NCI-H526 (cell line): ENCODE measurements around the gene H1-8.
"Not testable (repeated sequence)": the region's sequence is repeated elsewhere in the genome, so short reads cannot be mapped to it uniquely, and the experiment has no call there.

Experiments
- DNase-seq, 2 experiments: peaks; one replicate each; lab custom pipeline; 2025; lab: John Stamatoyannopoulos, UW

Gene H1-8

GRCh38 chr3:129543156-129543790 is at the start of gene H1-8:
H1-8 (plus strand) TSS chr3:129543175; CDS start chr3:129543219, 44 bp downstream.
- DNase-seq = no peak

GRCh38 chr3:129493206-129493605 is 49.8 kb upstream of the H1-8 start:
- DNase-seq = no peak

GRCh38 chr3:129494499-129494898 is 48.5 kb upstream of the H1-8 start:
- DNase-seq = not testable (repeated sequence)

- peak; percentile 74 to 79 for DNase-seq
Observed at GRCh38 chr3:129495006-129495639, 47.9 kb upstream of the H1-8 start.

GRCh38 chr3:129497876-129498275 is 45.1 kb upstream of the H1-8 start:
- DNase-seq = not testable (repeated sequence)

GRCh38 chr3:129498603-129499488 is 44.1 kb upstream of the H1-8 start:
- DNase-seq = not testable (repeated sequence)

- DNase-seq = not testable (repeated sequence)
Observed at GRCh38 chr3:129499604-129500333, 43.2 kb upstream of the H1-8 start.

- DNase-seq = no peak
Observed at GRCh38 chr3:129500334-129500658, 42.7 kb upstream of the H1-8 start.

GRCh38 chr3:129501630-129502029 is 41.3 kb upstream of the H1-8 start:
- DNase-seq = no peak

- DNase-seq = no peak
Observed at GRCh38 chr3:129502641-129503408, 40.1 kb upstream of the H1-8 start.

GRCh38 chr3:129503471-129504291 is 39.3 kb upstream of the H1-8 start:
- no peak for DNase-seq

- no peak for DNase-seq
Observed at GRCh38 chr3:129504471-129505100, 38.4 kb upstream of the H1-8 start.

- DNase-seq = no peak
Observed at GRCh38 chr3:129505341-129505740, 37.6 kb upstream of the H1-8 start.

- DNase-seq = no peak
Observed at GRCh38 chr3:129506231-129506742, 36.7 kb upstream of the H1-8 start.

GRCh38 chr3:129507181-129507831 is 35.7 kb upstream of the H1-8 start:
- no peak for DNase-seq

- DNase-seq = no peak
Observed at GRCh38 chr3:129512595-129512994, 30.4 kb upstream of the H1-8 start.

- no peak for DNase-seq
Observed at GRCh38 chr3:129513705-129514104, 29.3 kb upstream of the H1-8 start.

GRCh38 chr3:129514110-129514509 is 28.9 kb upstream of the H1-8 start:
- DNase-seq = no peak

- DNase-seq = no peak
Observed at GRCh38 chr3:129514563-129514962, 28.4 kb upstream of the H1-8 start.
